H9 (cell line): ENCODE measurements around the gene KCMF1. TPM values are rescaled to one million over a fixed set of nuclear protein-coding genes. Genes with fewer than 3 reads are reported as not detected.
A peak's percentile ranks its signal among the peaks of the same experiment; 100 is the strongest.

Source experiments
- DNase-seq: peaks from one replicate; pipeline ENCODE4 v3.0.0-alpha.2; 2017
- H2AFZ ChIP-seq: one replicate; pipeline ENCODE4 v1.6.1; 2013; ENCODE audit warnings: mild to moderate bottlenecking, low read length, control low read depth, moderate library complexity
- H2AK5ac ChIP-seq: 2 replicates; pipeline ENCODE4 v1.6.1; 2013; ENCODE audit warnings: low read length, control low read depth, mixed read lengths; ENCODE audit not compliant: insufficient read length
- H2BK120ac ChIP-seq: one replicate; pipeline ENCODE4 v1.6.1; 2013; ENCODE audit warnings: low read depth, mild to moderate bottlenecking, low read length, control low read depth, inconsistent platforms; ENCODE audit not compliant: poor library complexity, severe bottlenecking
- H2BK12ac ChIP-seq: 2 replicates; pipeline ENCODE4 v1.6.1; 2013; ENCODE audit warnings: low read length, control low read depth, mixed read lengths, low read depth; ENCODE audit not compliant: insufficient read length
- H2BK15ac ChIP-seq: 2 replicates; pipeline ENCODE4 v1.6.1; 2013; ENCODE audit warnings: low read depth, low read length, control low read depth
- H2BK20ac ChIP-seq: one replicate; pipeline ENCODE4 v1.6.1; 2013; ENCODE audit warnings: low read depth, mild to moderate bottlenecking, low read length, control low read depth, inconsistent platforms; ENCODE audit not compliant: poor library complexity, severe bottlenecking
- H2BK5ac ChIP-seq: 2 replicates; pipeline ENCODE4 v1.6.1; 2013; ENCODE audit warnings: low read length, control low read depth, mixed read lengths; ENCODE audit not compliant: insufficient read length
- H3K14ac ChIP-seq: 2 replicates; pipeline ENCODE4 v1.6.1; 2013; ENCODE audit warnings: low read length, control low read depth; ENCODE audit not compliant: insufficient read depth
- H3K18ac ChIP-seq: 2 replicates; pipeline ENCODE4 v1.6.1; 2013; ENCODE audit warnings: low read depth, mild to moderate bottlenecking, mixed read lengths, low read length, control low read depth; ENCODE audit not compliant: insufficient read length
- H3K23ac ChIP-seq: 2 replicates; pipeline ENCODE4 v1.6.1; 2013; ENCODE audit warnings: low read length, control low read depth, mixed read lengths, low read depth; ENCODE audit not compliant: insufficient read length
- H3K23me2 ChIP-seq: 2 replicates; pipeline ENCODE4 v1.6.1; 2013; ENCODE audit warnings: low read depth, mild to moderate bottlenecking, mixed read lengths, low read length, control low read depth; ENCODE audit not compliant: insufficient read length, poor library complexity, severe bottlenecking
- H3K27ac ChIP-seq: 2 replicates; pipeline ENCODE4 v1.5.1; 2013; ENCODE audit warnings: low read length, control low read depth, mixed read lengths, low read depth; ENCODE audit not compliant: insufficient read length
- H3K27me3 ChIP-seq: 2 replicates; pipeline ENCODE4 v1.6.1; 2013; ENCODE audit warnings: low read length, control low read depth, inconsistent platforms; ENCODE audit not compliant: insufficient read depth
- H3K4ac ChIP-seq: 2 replicates; pipeline ENCODE4 v1.6.1; 2013; ENCODE audit warnings: low read depth, mild to moderate bottlenecking, control low read depth, inconsistent platforms, low read length, moderate library complexity
- H3K4me1 ChIP-seq: 2 replicates; pipeline ENCODE4 v1.6.1; 2013; ENCODE audit warnings: low read length, control low read depth, inconsistent platforms; ENCODE audit not compliant: insufficient read depth
- H3K4me2 ChIP-seq: 2 replicates; pipeline ENCODE4 v1.6.1; 2013; ENCODE audit warnings: low read length, control low read depth, mixed read lengths; ENCODE audit not compliant: insufficient read length, insufficient read depth
- H3K56ac ChIP-seq: 2 replicates; pipeline ENCODE4 v1.6.1; 2013; ENCODE audit warnings: low read depth, mild to moderate bottlenecking, mixed read lengths, low read length, control low read depth; ENCODE audit not compliant: insufficient read length
- H3K79me1 ChIP-seq: 2 replicates; pipeline ENCODE4 v1.6.1; 2013; ENCODE audit warnings: low read depth, mild to moderate bottlenecking, moderate library complexity, low read length, control low read depth, inconsistent platforms; ENCODE audit not compliant: insufficient read depth, poor library complexity, severe bottlenecking
- H3K79me2 ChIP-seq: 2 replicates; pipeline ENCODE4 v1.6.1; 2013; ENCODE audit warnings: low read length, control low read depth, inconsistent platforms; ENCODE audit not compliant: insufficient read depth
- H3K9ac ChIP-seq: 2 replicates; pipeline ENCODE4 v1.6.1; 2013; ENCODE audit warnings: low read length, control low read depth, mixed read lengths; ENCODE audit not compliant: insufficient read length; ENCODE audit errors: extremely low read depth
- H3K9me3 ChIP-seq: one replicate; pipeline ENCODE4 v1.6.1; 2013; ENCODE audit warnings: low read depth, low read length, inconsistent platforms; ENCODE audit not compliant: control insufficient read depth
- H3T11ph ChIP-seq: one replicate; pipeline ENCODE4 v1.6.1; 2013; ENCODE audit warnings: mild to moderate bottlenecking, low read length, control low read depth, inconsistent platforms
- H4K20me1 ChIP-seq: one replicate; pipeline ENCODE4 v1.6.1; 2013; ENCODE audit not compliant: control insufficient read depth, insufficient read length, insufficient read depth
- H4K5ac ChIP-seq: 2 replicates; pipeline ENCODE4 v1.6.1; 2013; ENCODE audit warnings: low read depth, mild to moderate bottlenecking, mixed read lengths, low read length, control low read depth; ENCODE audit not compliant: insufficient read length
- H4K8ac ChIP-seq: replicated peaks from 2 replicates; pipeline ENCODE4 v1.6.1; 2013; ENCODE audit warnings: low read length, control low read depth, mixed read lengths, low read depth; ENCODE audit not compliant: insufficient read length
- H4K91ac ChIP-seq: 2 replicates; pipeline ENCODE4 v1.6.1; 2013; ENCODE audit warnings: low read depth, mild to moderate bottlenecking, moderate library complexity, mixed read lengths, low read length, control low read depth; ENCODE audit not compliant: insufficient read length
- H3K27ac Mint-ChIP-seq, 3 experiments: 2 replicates in 2 of 3; 3 replicates in 1 of 3; pipeline ENCODE4 v1.8.0; 2020 to 2021; ENCODE audit warnings: mixed read lengths in 3 of 3, mild to moderate bottlenecking in 1 of 3, moderate library complexity in 1 of 3
- H3K27me3 Mint-ChIP-seq: 2 replicates; pipeline ENCODE4 v1.8.0; 2021; ENCODE audit warnings: low read depth, mild to moderate bottlenecking, moderate library complexity, mixed read lengths
- H3K36me3 Mint-ChIP-seq, 3 experiments: 2 replicates in 2 of 3; 3 replicates in 1 of 3; pipeline ENCODE4 v1.8.0; 2020 to 2021; ENCODE audit warnings: low read depth in 3 of 3, mixed read lengths in 3 of 3; ENCODE audit not compliant: insufficient read depth in 1 of 3
- H3K4me1 Mint-ChIP-seq, 2 experiments: 2 replicates each; pipeline ENCODE4 v1.8.0; 2020; ENCODE audit warnings: mixed read lengths in 2 of 2
- H3K4me3 Mint-ChIP-seq, 2 experiments: 2 replicates in 1 of 2; 3 replicates in 1 of 2; pipeline ENCODE4 v1.8.0; 2020 to 2021; ENCODE audit warnings: mild to moderate bottlenecking in 2 of 2, mixed read lengths in 2 of 2, moderate library complexity in 1 of 2
- H3K9me3 Mint-ChIP-seq, 2 experiments: 2 replicates in 1 of 2; 3 replicates in 1 of 2; pipeline ENCODE4 v1.8.0; 2020; ENCODE audit warnings: mild to moderate bottlenecking in 2 of 2, mixed read lengths in 2 of 2, moderate library complexity in 1 of 2
- WGBS: extraction: QIAGEN DNeasy Blood & Tissue Kit; methylation state at CpG from one replicate; pipeline ENCODE4 v1.1.7; 2013; ENCODE audit warnings: missing lambda C conversion rate, low lambda C conversion rate, mixed read lengths; ENCODE audit not compliant: insufficient read length; ENCODE audit errors: extremely low coverage; 5-methylcytosine and 5-hydroxymethylcytosine counted together
- total RNA-seq: library from RNA; stranded (reverse); gene quantifications from 2 replicates; pipeline ENCODE4 v1.2.1, GENCODE V29; 2021
- TF ChIP-seq, protein P1 (sequence below): fragments of 200-600 bp; sonication (generic); conservative IDR thresholded peaks from 3 replicates; pipeline ENCODE4 v1.8.0; 2021; ENCODE audit warnings: antibody characterized with exemption, mild to moderate bottlenecking

The KCMF1 gene
- total RNA-seq, 1 experiment from 2014 or later, result 113 TPM

DNA sequence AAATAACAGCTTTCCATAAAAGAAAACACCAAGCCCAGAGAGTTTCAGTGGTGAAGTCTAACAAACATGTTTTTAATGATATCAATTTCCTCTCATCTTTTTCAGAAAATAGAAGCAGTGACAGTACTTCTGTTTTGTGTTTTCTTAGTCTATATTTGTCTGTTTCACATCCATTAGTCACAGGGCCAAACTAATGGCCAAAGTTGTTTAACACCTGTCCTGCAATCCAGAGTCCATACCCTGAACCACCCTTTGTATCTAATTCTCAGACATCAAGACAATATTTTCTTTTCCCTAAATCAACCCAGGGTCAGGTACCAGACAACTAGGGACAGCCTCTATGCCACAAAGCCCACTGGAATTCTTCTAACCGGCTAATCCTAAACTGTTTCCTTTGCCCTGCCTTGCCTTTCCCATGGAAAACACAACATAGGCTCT lies 39.6 kb upstream of the KCMF1 start:
- Histone ChIP-seq H4K8ac (no peak overlapping the region), H4K20me1 (no peaks in the 10 kb centered on the region), H3K4me1 (peaks cover 2% of the 10 kb centered on the region; the same call in 1 of the 2 replicates), H3K9ac (no peak overlapping the region), H3K14ac (no peak overlapping the region), H2BK5ac (no peak overlapping the region), H3K4ac (no peak overlapping the region), H3K27me3 (no peaks in the 10 kb centered on the region), H4K5ac (no peak overlapping the region), H3K56ac (no peak overlapping the region), H3K79me1 (no peaks in the 10 kb centered on the region), H2BK120ac (no peak overlapping the region), H3K9me3 (no peaks in the 10 kb centered on the region), H2BK20ac (no peak overlapping the region), H3K23me2 (peaks cover 5% of the 10 kb centered on the region), H3K79me2 (no peaks in the 10 kb centered on the region), H3K23ac (no peak overlapping the region), H3K4me2 (no peak overlapping the region), H3K27ac (no peak overlapping the region), H2BK12ac (no peak overlapping the region), H2AFZ (no peak overlapping the region), H3K18ac (no peak overlapping the region), H3T11ph (no peak overlapping the region), H2BK15ac (no peak overlapping the region), H4K91ac (no peak overlapping the region), H2AK5ac (no peak overlapping the region)
- no peak for DNase-seq
- no peaks in the 10 kb centered on the region for H3K9me3 Mint-ChIP-seq
- H3K4me3 Mint-ChIP-seq, result no peak overlapping the region
- H3K27me3 Mint-ChIP-seq, result peaks cover 5% of the 10 kb centered on the region
- WGBS, result no CpG with 5 or more reads among the region's 1 CpG
- peak overlapping the region in 1 of 3 experiments; percentile 61; a peak in 2 of 7 replicates for H3K27ac Mint-ChIP-seq
- TF ChIP-seq, protein P1, sequence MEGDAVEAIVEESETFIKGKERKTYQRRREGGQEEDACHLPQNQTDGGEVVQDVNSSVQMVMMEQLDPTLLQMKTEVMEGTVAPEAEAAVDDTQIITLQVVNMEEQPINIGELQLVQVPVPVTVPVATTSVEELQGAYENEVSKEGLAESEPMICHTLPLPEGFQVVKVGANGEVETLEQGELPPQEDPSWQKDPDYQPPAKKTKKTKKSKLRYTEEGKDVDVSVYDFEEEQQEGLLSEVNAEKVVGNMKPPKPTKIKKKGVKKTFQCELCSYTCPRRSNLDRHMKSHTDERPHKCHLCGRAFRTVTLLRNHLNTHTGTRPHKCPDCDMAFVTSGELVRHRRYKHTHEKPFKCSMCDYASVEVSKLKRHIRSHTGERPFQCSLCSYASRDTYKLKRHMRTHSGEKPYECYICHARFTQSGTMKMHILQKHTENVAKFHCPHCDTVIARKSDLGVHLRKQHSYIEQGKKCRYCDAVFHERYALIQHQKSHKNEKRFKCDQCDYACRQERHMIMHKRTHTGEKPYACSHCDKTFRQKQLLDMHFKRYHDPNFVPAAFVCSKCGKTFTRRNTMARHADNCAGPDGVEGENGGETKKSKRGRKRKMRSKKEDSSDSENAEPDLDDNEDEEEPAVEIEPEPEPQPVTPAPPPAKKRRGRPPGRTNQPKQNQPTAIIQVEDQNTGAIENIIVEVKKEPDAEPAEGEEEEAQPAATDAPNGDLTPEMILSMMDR, result no peak
- H3K4me1 Mint-ChIP-seq, result peaks cover 8 to 14% of the 10 kb centered on the region in 2 experiments
- no peaks in the 10 kb centered on the region for H3K36me3 Mint-ChIP-seq
